LNCaP clone FGC (cell line): Measurements from ENCODE around the gene BCAR3.

Experiments used
- DNase-seq: peaks from one replicate; pipeline ENCODE4 v3.0.0-alpha.2; 2011; ENCODE audit warnings: low read depth
- H3K4me3 ChIP-seq: 2 replicates; pipeline ENCODE4 v1.5.1; 2011; ENCODE audit warnings: mild to moderate bottlenecking, low read depth, low read length, control low read depth
- TF ChIP-seq, protein P1 (sequence below): IDR thresholded peaks from 2 replicates; pipeline ENCODE4 v1.5.1; 2012; ENCODE audit warnings: mild to moderate bottlenecking; ENCODE audit not compliant: control insufficient read depth, insufficient read depth; ENCODE audit errors: extremely low read depth

The BCAR3 gene

DNA sequence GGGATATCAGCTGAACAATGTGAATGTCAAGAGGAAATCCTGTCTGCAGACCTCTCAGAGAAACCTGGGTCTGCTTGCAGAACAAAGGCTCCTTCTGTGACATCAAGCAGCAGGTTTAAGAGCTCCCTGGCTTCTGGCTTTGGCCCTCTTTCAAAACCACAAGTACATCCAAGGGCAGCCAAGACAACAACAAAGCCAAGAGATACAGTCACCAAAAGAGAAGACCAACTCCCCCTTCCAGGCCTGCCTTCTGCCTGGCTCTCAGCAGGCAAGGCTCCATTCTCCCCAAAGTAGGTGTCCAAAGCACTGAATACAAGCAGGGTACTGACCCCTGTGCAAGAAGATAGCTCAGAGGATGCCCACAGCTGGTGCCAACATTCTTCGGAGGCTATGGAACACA is 11.5 kb downstream of the BCAR3 start:
- DNase-seq: peak; percentile 31
- TF ChIP-seq, protein P1, sequence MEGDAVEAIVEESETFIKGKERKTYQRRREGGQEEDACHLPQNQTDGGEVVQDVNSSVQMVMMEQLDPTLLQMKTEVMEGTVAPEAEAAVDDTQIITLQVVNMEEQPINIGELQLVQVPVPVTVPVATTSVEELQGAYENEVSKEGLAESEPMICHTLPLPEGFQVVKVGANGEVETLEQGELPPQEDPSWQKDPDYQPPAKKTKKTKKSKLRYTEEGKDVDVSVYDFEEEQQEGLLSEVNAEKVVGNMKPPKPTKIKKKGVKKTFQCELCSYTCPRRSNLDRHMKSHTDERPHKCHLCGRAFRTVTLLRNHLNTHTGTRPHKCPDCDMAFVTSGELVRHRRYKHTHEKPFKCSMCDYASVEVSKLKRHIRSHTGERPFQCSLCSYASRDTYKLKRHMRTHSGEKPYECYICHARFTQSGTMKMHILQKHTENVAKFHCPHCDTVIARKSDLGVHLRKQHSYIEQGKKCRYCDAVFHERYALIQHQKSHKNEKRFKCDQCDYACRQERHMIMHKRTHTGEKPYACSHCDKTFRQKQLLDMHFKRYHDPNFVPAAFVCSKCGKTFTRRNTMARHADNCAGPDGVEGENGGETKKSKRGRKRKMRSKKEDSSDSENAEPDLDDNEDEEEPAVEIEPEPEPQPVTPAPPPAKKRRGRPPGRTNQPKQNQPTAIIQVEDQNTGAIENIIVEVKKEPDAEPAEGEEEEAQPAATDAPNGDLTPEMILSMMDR: no peak
- H3K4me3 ChIP-seq: no peak overlapping the region

DNA sequence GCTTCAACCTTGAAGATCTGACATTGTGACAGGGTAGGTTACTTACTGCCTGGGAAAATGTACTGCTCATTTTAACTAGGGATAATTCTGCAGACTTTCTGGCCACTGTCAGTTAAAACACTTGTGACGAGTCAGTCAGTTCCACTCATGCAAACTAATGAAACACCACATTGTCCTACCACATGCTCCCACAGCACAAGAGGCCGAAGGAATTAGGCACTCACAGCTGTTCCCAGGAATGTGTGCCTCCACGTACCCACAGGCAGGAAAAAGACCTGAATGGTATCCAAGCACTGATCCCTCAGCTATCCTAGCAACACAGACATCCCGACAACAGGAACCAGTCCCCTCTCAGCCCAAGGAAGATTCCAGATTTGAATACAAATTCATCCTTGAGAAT is 12.3 kb downstream of the BCAR3 start:
- H3K4me3 ChIP-seq: no peak overlapping the region
- no peak for DNase-seq
- TF ChIP-seq, protein P1: no peak

DNA sequence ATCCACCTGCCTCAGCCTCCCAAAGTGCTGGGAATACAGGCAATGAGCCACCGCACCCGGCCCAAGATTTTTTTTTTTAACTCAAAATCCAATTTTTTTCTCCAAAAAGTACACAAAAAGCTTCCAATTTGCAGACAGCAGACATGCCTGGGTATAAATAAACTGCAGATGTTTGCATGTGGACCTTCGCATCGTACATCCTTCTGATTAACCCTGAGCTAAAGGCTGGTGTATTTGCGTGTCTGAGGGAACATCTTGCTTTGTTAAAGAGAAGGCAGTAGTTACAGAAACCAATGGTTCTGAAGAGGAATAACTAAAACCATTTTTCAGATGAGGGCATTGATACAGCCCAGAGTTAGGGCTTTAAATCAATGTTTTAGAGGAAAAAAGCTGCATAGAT is 12.7 kb downstream of the BCAR3 start:
- no peak overlapping the region for H3K4me3 ChIP-seq
- no peak for DNase-seq
- TF ChIP-seq, protein P1: no peak

DNA sequence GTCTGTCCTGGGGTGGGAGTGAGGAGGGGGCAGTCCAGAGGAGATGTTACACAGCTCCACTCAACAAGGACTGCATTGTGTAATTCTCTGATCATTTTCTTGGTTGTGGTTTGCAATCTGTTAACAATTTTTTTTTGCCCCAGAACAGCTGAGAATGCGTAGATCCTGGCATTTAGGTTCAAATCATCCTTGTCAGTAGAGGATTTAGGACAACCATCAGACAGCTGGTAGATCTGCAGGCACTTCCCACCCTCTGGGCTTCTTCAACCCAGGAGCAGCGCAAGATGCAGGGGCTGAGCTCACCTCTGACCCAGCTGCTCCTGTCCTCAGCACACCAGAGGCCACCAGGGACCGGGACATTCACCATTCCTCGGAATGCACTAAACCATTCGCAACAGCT is 13.5 kb downstream of the BCAR3 start:
- TF ChIP-seq, protein P1: no peak
- no peak overlapping the region for H3K4me3 ChIP-seq
- no peak for DNase-seq

DNA sequence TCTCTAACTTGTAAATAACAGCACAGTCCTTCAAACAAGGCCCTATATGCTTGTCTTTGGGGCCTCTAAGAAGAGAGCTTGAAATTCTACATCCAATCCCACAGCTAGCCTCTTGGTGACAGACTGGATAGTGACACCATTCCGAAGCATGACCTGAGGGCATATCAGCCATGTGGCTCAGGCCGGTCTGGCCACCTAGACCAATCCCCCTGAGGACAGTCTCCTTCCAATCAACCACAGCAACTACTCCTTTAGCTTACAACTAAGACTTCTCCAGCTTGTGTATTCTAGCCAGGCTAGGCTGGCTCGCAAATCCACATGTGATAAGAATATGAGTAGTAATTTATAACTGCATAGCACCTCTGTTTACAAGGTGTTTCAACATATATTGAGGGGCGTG is 14.0 kb downstream of the BCAR3 start:
- TF ChIP-seq, protein P1: no peak
- no peak overlapping the region for H3K4me3 ChIP-seq
- DNase-seq: no peak

DNA sequence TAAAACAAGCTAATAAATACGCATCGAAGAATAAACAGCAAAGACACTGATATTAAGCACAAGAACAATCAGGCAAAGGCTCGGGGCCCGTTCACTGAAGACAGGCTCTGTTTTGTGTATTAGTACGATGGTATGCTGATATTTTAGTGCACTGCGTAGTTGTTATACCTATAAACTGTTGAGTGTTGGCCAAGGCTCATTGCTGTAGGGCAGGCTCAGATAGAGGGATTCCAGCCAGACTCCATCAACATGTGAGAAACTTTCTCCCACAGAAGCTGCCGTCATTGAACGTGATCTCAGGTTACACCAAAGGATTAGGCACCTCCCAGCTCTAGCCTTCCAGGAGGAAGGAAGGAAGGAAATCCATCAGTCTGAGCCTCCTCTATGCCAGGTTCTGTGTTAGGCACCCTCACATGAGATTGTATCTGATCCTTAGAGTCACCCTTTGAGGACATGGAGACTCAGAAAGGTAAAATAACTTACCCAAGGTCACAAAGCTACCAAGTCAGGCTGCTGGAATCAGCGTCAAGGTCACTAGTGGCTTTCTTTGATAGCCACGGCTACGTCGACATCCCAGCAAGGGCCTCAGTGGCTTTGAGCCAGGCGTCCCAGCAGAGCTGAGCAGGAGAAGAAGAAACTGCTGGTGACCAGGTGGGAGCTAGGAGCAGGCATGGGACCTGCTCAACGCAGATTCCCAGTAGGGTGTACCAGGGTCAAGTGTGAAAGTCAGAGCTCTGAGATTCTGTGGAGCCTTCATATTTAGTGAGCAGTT is 14.8 kb downstream of the BCAR3 start:
- TF ChIP-seq, protein P1: no peak
- peak; percentile 57 for DNase-seq
- H3K4me3 ChIP-seq: no peak overlapping the region

DNA sequence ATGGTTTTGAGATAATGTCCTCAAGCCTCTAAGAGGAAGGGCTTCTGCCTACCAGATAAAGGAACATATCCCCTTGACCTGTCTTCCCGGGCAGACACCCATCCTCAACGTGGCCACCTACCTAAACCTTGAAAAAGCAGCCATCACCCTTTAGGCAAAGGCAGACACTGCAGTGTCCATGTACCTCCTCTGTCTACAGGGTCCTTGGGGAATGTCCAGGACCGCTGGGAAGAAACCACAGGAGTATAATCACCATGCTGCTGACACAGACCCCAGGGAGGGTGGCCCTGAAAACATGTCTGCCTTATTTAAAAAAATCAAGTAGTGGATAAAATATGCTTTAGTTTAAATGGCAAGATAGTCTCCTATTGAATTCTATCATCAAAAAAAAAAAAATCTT is 16.6 kb downstream of the BCAR3 start:
- no peak for DNase-seq
- TF ChIP-seq, protein P1: no peak
- no peak overlapping the region for H3K4me3 ChIP-seq
